HCT116 (cell line): ENCODE results near the gene CRYGN.

ENCODE experiments used
- YY1 ChIP-seq: IDR thresholded peaks from 2 replicates; pipeline ENCODE4 v1.6.1; 2011; ENCODE audit warnings: low read length, low read depth, moderate library complexity, mild to moderate bottlenecking; ENCODE audit not compliant: insufficient replicate concordance; ENCODE audit errors: extremely low read depth
- ZNF274 ChIP-seq: fragments of 200-500 bp; sonication (Bioruptor generic); IDR thresholded peaks from 2 replicates; pipeline ENCODE4 v1.6.1; 2014; ENCODE audit warnings: mild to moderate bottlenecking, low read depth, low read length, inconsistent platforms
- TF ChIP-seq, protein P1 (sequence below): IDR thresholded peaks from 2 replicates; pipeline ENCODE4 v1.6.1; 2012; ENCODE audit warnings: low read depth
- TF ChIP-seq, protein P2 (sequence below), 3 experiments: fragments of 200-600 bp in 1 of 3; sonication (generic) in 1 of 3; IDR thresholded peaks in 2 of 3; conservative IDR thresholded peaks in 1 of 3; 2 replicates each; pipeline ENCODE4 v1.5.1; 2012 to 2017; ENCODE audit warnings: low read depth in 2 of 3, low read length in 2 of 3, antibody characterized with exemption in 1 of 3, borderline replicate concordance in 1 of 3, control low read depth in 1 of 3, mild to moderate bottlenecking in 1 of 3, mixed read lengths in 1 of 3, mixed run types in 1 of 3, moderate library complexity in 1 of 3; ENCODE audit not compliant: insufficient read depth in 1 of 3

DNA sequence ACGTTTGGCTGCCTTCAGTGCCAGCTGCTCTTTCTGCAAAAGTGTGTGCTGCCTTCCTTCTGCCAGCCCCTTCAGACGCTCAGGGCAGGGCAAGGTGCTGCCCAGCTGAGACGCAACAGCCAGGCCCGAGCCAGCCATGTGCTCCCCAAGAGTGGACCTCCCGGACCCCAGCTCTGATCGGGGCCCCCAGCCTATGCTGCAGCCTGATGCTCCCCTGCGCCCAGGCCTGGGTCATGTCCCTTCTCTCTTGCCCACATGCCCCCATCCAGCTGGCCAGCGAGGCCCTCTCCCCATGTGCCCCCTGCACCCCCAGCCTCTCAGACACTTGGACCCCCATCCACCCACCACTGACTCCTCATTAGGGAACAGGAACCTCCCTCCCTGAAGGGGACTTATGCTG, 47.9 kb downstream of the CRYGN start:
- TF ChIP-seq YY1 (no peak), ZNF274 (no peak)
- TF ChIP-seq, protein P1, sequence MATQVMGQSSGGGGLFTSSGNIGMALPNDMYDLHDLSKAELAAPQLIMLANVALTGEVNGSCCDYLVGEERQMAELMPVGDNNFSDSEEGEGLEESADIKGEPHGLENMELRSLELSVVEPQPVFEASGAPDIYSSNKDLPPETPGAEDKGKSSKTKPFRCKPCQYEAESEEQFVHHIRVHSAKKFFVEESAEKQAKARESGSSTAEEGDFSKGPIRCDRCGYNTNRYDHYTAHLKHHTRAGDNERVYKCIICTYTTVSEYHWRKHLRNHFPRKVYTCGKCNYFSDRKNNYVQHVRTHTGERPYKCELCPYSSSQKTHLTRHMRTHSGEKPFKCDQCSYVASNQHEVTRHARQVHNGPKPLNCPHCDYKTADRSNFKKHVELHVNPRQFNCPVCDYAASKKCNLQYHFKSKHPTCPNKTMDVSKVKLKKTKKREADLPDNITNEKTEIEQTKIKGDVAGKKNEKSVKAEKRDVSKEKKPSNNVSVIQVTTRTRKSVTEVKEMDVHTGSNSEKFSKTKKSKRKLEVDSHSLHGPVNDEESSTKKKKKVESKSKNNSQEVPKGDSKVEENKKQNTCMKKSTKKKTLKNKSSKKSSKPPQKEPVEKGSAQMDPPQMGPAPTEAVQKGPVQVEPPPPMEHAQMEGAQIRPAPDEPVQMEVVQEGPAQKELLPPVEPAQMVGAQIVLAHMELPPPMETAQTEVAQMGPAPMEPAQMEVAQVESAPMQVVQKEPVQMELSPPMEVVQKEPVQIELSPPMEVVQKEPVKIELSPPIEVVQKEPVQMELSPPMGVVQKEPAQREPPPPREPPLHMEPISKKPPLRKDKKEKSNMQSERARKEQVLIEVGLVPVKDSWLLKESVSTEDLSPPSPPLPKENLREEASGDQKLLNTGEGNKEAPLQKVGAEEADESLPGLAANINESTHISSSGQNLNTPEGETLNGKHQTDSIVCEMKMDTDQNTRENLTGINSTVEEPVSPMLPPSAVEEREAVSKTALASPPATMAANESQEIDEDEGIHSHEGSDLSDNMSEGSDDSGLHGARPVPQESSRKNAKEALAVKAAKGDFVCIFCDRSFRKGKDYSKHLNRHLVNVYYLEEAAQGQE = no peak
- TF ChIP-seq, protein P2, sequence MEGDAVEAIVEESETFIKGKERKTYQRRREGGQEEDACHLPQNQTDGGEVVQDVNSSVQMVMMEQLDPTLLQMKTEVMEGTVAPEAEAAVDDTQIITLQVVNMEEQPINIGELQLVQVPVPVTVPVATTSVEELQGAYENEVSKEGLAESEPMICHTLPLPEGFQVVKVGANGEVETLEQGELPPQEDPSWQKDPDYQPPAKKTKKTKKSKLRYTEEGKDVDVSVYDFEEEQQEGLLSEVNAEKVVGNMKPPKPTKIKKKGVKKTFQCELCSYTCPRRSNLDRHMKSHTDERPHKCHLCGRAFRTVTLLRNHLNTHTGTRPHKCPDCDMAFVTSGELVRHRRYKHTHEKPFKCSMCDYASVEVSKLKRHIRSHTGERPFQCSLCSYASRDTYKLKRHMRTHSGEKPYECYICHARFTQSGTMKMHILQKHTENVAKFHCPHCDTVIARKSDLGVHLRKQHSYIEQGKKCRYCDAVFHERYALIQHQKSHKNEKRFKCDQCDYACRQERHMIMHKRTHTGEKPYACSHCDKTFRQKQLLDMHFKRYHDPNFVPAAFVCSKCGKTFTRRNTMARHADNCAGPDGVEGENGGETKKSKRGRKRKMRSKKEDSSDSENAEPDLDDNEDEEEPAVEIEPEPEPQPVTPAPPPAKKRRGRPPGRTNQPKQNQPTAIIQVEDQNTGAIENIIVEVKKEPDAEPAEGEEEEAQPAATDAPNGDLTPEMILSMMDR (IDR thresholded peaks at IDR 0.05 in 2 of 3, conservative IDR thresholded peaks at IDR 0.05 in 1 of 3; ENCODE audit: borderline replicate concordance in 1 of 3, insufficient read depth in 1 of 3, low read depth in 2 of 3, low read length in 2 of 3) = no peak
